ENCODE measurements around the gene CASP2. TPM values are rescaled to one million over a fixed set of nuclear protein-coding genes. Genes with fewer than 3 reads are reported as not detected.

The CASP2 gene
- total and polyA plus RNA-seq, 2 of the 13 experiments (the other 11 are each of a cell fraction or from before 2014, with no cell fraction given): 10.2 to 13.7 TPM

GRCh38 chr7:143263266-143264195 is 24.6 kb upstream of the CASP2 start, which contains the start of gene GSTK1 (continued):
- no peak; the same call in 1 of the 2 replicates for TF ChIP-seq DZIP1 (CRISPR knock-in tag; IDR thresholded peaks at IDR 0.05)
- 0 out of 2 replicates have a peak, but pooled peaks have one; percentile 13 for TF ChIP-seq ZNF839 (CRISPR knock-in tag; IDR thresholded peaks at IDR 0.05; ENCODE audit: borderline replicate concordance)
- peak; percentile 52; the same call in 1 of the 2 replicates for TF ChIP-seq NCOA2 (CRISPR knock-in tag; IDR thresholded peaks at IDR 0.05)
- peak; percentile 80 for TF ChIP-seq SIN3A (IDR thresholded peaks at IDR 0.05; ENCODE audit: borderline replicate concordance, low read depth, low read length)
- TF ChIP-seq ZNF780A (CRISPR knock-in tag; IDR thresholded peaks at IDR 0.05): no peak
- TF ChIP-seq SRSF1 (optimal IDR thresholded peaks at IDR 0.05; ENCODE audit: low read depth, low read length): peak; percentile 88
- TF ChIP-seq PCBP1 (IDR thresholded peaks at IDR 0.05; ENCODE audit: borderline replicate concordance, low read depth, low read length): no peak
- peak; percentile 12; the same call in 1 of the 2 replicates for TF ChIP-seq HOMEZ (CRISPR knock-in tag; IDR thresholded peaks at IDR 0.05; ENCODE audit: low read depth)
- peak; percentile 50; the same call in 1 of the 2 replicates for TF ChIP-seq ZNF142 (CRISPR knock-in tag; IDR thresholded peaks at IDR 0.05)
- TF ChIP-seq PITX1 (CRISPR knock-in tag; IDR thresholded peaks at IDR 0.05): no peak; the same call in 1 of the 2 replicates
- no peak for TF ChIP-seq ZNF383 (CRISPR knock-in tag; IDR thresholded peaks at IDR 0.05; ENCODE audit: borderline replicate concordance)
- TF ChIP-seq ZNF567 (CRISPR knock-in tag; IDR thresholded peaks at IDR 0.05; ENCODE audit: borderline replicate concordance): 0 out of 2 replicates have a peak, but pooled peaks have one; percentile 40
- TF ChIP-seq ZNF562 (CRISPR knock-in tag; IDR thresholded peaks at IDR 0.05; ENCODE audit: borderline replicate concordance): no peak
- TF ChIP-seq NFIB (CRISPR knock-in tag; IDR thresholded peaks at IDR 0.05; ENCODE audit: borderline replicate concordance): no peak
- TF ChIP-seq, protein P1, sequence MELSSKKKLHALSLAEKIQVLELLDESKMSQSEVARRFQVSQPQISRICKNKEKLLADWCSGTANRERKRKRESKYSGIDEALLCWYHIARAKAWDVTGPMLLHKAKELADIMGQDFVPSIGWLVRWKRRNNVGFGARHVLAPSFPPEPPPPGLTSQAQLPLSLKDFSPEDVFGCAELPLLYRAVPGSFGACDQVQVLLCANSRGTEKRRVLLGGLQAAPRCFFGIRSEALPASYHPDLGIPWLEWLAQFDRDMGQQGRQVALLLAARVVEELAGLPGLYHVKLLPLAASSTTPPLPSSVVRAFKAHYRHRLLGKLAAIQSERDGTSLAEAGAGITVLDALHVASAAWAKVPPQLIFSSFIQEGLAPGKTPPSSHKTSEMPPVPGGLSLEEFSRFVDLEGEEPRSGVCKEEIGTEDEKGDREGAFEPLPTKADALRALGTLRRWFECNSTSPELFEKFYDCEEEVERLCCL (CRISPR knock-in tag; IDR thresholded peaks at IDR 0.05; ENCODE audit: borderline replicate concordance): no peak
- peak; percentile 58 for TF ChIP-seq YY1 (IDR thresholded peaks at IDR 0.05; ENCODE audit: insufficient read depth, insufficient replicate concordance, low read depth, low read length)
